HFFc6 (cell line): Measurements from ENCODE around the gene MITF. TPM values are rescaled to one million over a fixed set of nuclear protein-coding genes. Genes with fewer than 3 reads are reported as not detected.

ENCODE experiments used
- DNase-seq: peaks from one replicate; pipeline ENCODE4 v3.0.0-alpha.2; 2018
- H3K27ac Mint-ChIP-seq: 2 replicates; pipeline ENCODE4 v1.8.0; 2020; ENCODE audit warnings: mild to moderate bottlenecking, mixed read lengths
- H3K27me3 Mint-ChIP-seq: 2 replicates; pipeline ENCODE4 v1.8.0; 2021; ENCODE audit warnings: mild to moderate bottlenecking, moderate library complexity, mixed read lengths; ENCODE audit not compliant: insufficient read depth
- H3K36me3 Mint-ChIP-seq: 2 replicates; pipeline ENCODE4 v1.8.0; 2021; ENCODE audit warnings: low read depth, mixed read lengths
- H3K4me1 Mint-ChIP-seq: 2 replicates; pipeline ENCODE4 v1.8.0; 2020; ENCODE audit warnings: low read depth, mixed read lengths
- H3K4me3 Mint-ChIP-seq: 2 replicates; pipeline ENCODE4 v1.8.0; 2020; ENCODE audit warnings: mild to moderate bottlenecking, moderate library complexity, mixed read lengths
- H3K9me3 Mint-ChIP-seq: 2 replicates; pipeline ENCODE4 v1.8.0; 2020; ENCODE audit warnings: mild to moderate bottlenecking, mixed read lengths
- CTCF ChIP-seq: fragments of 200-600 bp; sonication (generic); IDR thresholded peaks from 2 replicates; pipeline ENCODE4 v1.5.0; 2021; ENCODE audit warnings: antibody characterized with exemption, mild to moderate bottlenecking
- total RNA-seq, 6 experiments: library from RNA; stranded (reverse); fragmentation: NEBNext Ultra II Directional; extraction: Animal tissue kit (Norgen Biotek cat#: 25700); gene quantifications; 2 replicates in 1 of 6; 3 replicates in 5 of 6; pipeline ENCODE4 v1.2.3, GENCODE V29; 2021

The MITF gene
- total RNA-seq, 6 experiments from 2014 or later: 23.3 to 38.2 (median 25.7) TPM

GRCh38 chr3:69987833-69988232 is 248.6 kb downstream of the MITF start:
- no peaks in the 10 kb centered on the region for H3K4me1 Mint-ChIP-seq
- TF ChIP-seq CTCF: no peak
- H3K4me3 Mint-ChIP-seq: no peak overlapping the region
- H3K27ac Mint-ChIP-seq: no peak overlapping the region
- H3K9me3 Mint-ChIP-seq: no peaks in the 10 kb centered on the region
- peaks cover 11% of the 10 kb centered on the region for H3K27me3 Mint-ChIP-seq
- H3K36me3 Mint-ChIP-seq: no peaks in the 10 kb centered on the region
- no peak for DNase-seq

GRCh38 chr3:69993757-69994156 is 254.5 kb downstream of the MITF start:
- no peak for TF ChIP-seq CTCF

GRCh38 chr3:69994919-69995318 is 255.7 kb downstream of the MITF start:
- Mint-ChIP-seq H3K27me3 (peaks cover 6% of the 10 kb centered on the region), H3K27ac (no peak overlapping the region), H3K36me3 (no peaks in the 10 kb centered on the region), H3K4me1 (peaks cover 15% of the 10 kb centered on the region), H3K4me3 (no peak overlapping the region), H3K9me3 (no peaks in the 10 kb centered on the region)
- DNase-seq: no peak
- no peak for TF ChIP-seq CTCF

More at GRCh38 chr3:69993757-69994156, 254.5 kb downstream of the MITF start:
- Mint-ChIP-seq H3K4me1 (peaks cover 6% of the 10 kb centered on the region), H3K9me3 (no peaks in the 10 kb centered on the region), H3K36me3 (no peaks in the 10 kb centered on the region), H3K27ac (no peak overlapping the region), H3K4me3 (no peak overlapping the region), H3K27me3 (peaks cover 6% of the 10 kb centered on the region)
- DNase-seq: no peak

GRCh38 chr3:69997631-69998307 is 258.5 kb downstream of the MITF start:
- Mint-ChIP-seq H3K36me3 (no peaks in the 10 kb centered on the region), H3K4me3 (no peak overlapping the region), H3K4me1 (peaks cover 19% of the 10 kb centered on the region), H3K27me3 (peaks cover 3% of the 10 kb centered on the region), H3K27ac (no peak overlapping the region), H3K9me3 (no peaks in the 10 kb centered on the region)
- DNase-seq: no peak
- no peak for TF ChIP-seq CTCF

GRCh38 chr3:69998759-69999139 is 259.5 kb downstream of the MITF start:
- H3K27me3 Mint-ChIP-seq: no peaks in the 10 kb centered on the region; the same call in 1 of the 2 replicates
- peaks cover 19% of the 10 kb centered on the region for H3K4me1 Mint-ChIP-seq
- no peak for TF ChIP-seq CTCF
- peak overlapping the region; percentile 73 for H3K27ac Mint-ChIP-seq
- no peaks in the 10 kb centered on the region for H3K9me3 Mint-ChIP-seq
- no peaks in the 10 kb centered on the region for H3K36me3 Mint-ChIP-seq
- peak overlapping the region; percentile 84 for H3K4me3 Mint-ChIP-seq
- DNase-seq: no peak
